GM18519 (cell line): ENCODE measurements around the gene GLRA2.

ENCODE experiments used
- ATAC-seq: cut with Tn5 transposase; IDR thresholded peaks from one replicate; pipeline ENCODE4 v1.9.1; 2021; ENCODE audit warnings: mild to moderate bottlenecking, moderate library complexity; ENCODE audit not compliant: unreplicated experiment, low FRiP score

Gene GLRA2

GRCh38 chrX:14529290-14529989 lies at the start of gene GLRA2:
GLRA2 (plus strand) TSS chrX:14529536; CDS start chrX:14530058, 522 bp downstream.
- no peak for ATAC-seq

- no peak for ATAC-seq
Measured at GRCh38 chrX:14489437-14489836, 39.9 kb upstream of the GLRA2 start.

GRCh38 chrX:14491689-14492088 lies 37.6 kb upstream of the GLRA2 start:
- no peak for ATAC-seq

GRCh38 chrX:14496674-14497073 lies 32.7 kb upstream of the GLRA2 start:
- ATAC-seq, result peak; percentile 31

- peak; percentile 51 for ATAC-seq
Measured at GRCh38 chrX:14497184-14497666, 32.1 kb upstream of the GLRA2 start.

- ATAC-seq, result no peak
Measured at GRCh38 chrX:14501327-14501726, 28.0 kb upstream of the GLRA2 start.

- no peak for ATAC-seq
Measured at GRCh38 chrX:14504960-14505538, 24.3 kb upstream of the GLRA2 start.

GRCh38 chrX:14505648-14506047 lies 23.7 kb upstream of the GLRA2 start:
- no peak for ATAC-seq

- no peak for ATAC-seq
Measured at GRCh38 chrX:14506866-14507265, 22.5 kb upstream of the GLRA2 start.

GRCh38 chrX:14508025-14508690 lies 21.2 kb upstream of the GLRA2 start:
- no peak for ATAC-seq

- no peak for ATAC-seq
Measured at GRCh38 chrX:14509325-14510057, 19.8 kb upstream of the GLRA2 start.

GRCh38 chrX:14528629-14529289 lies 577 bp upstream of the GLRA2 start:
- ATAC-seq, result no peak

- no peak for ATAC-seq
Measured at GRCh38 chrX:14533867-14534266, 4.5 kb downstream of the GLRA2 start.

GRCh38 chrX:14546190-14546589 lies 16.9 kb downstream of the GLRA2 start:
- no peak for ATAC-seq

GRCh38 chrX:14554131-14554715 lies 24.9 kb downstream of the GLRA2 start:
- no peak for ATAC-seq

GRCh38 chrX:14564058-14564457 lies 34.7 kb downstream of the GLRA2 start:
- no peak for ATAC-seq

- ATAC-seq, result no peak
Measured at GRCh38 chrX:14573161-14573560, 43.8 kb downstream of the GLRA2 start.

- ATAC-seq, result no peak
Measured at GRCh38 chrX:14581081-14581480, 51.7 kb downstream of the GLRA2 start.

GRCh38 chrX:14584548-14584947 lies 55.2 kb downstream of the GLRA2 start:
- ATAC-seq, result no peak

- ATAC-seq, result no peak
Measured at GRCh38 chrX:14590216-14590615, 60.9 kb downstream of the GLRA2 start.
